Ovary (tissue), 9 donors: ENCODE measurements around the gene MON1A. TPM values are rescaled to one million over a fixed set of nuclear protein-coding genes. Genes with fewer than 3 reads are reported as not detected.
"Not testable (repeated sequence)": the region's sequence is repeated elsewhere in the genome, so short reads cannot be mapped to it uniquely, and the experiment has no call there.

Source experiments
- DNase-seq, 5 donors: peaks; one replicate each; pipeline ENCODE4 v3.0.0-alpha.2; 2019 to 2020
- H3K27ac ChIP-seq, 2 donors: fragments of 200-600 bp; one replicate each; pipeline versions ENCODE4 v1.5.1 to v1.8.0; 2019 to 2022
- H3K27me3 ChIP-seq: fragments of 200-600 bp; one replicate; pipeline ENCODE4 v1.8.0; 2022
- H3K36me3 ChIP-seq: fragments of 200-600 bp; sonication (generic); one replicate; pipeline ENCODE4 v1.5.1; 2019
- H3K4me1 ChIP-seq: one replicate; pipeline ENCODE4 v1.8.1; 2013; ENCODE audit warnings: mild to moderate bottlenecking, moderate library complexity; ENCODE audit not compliant: insufficient read depth
- H3K4me3 ChIP-seq: fragments of 200-600 bp; sonication (generic); one replicate; pipeline ENCODE4 v1.5.1; 2017
- H3K9me3 ChIP-seq, 2 donors: fragments of 200-600 bp in 1 of 2; sonication (generic) in 1 of 2; one replicate each; pipeline versions ENCODE4 v1.5.1 to v1.8.1; 2013 to 2019; ENCODE audit warnings: mild to moderate bottlenecking in 1 of 2, moderate library complexity in 1 of 2
- EP300 ChIP-seq: sonication (generic); formaldehyde crosslinking; IDR thresholded peaks from one replicate; pipeline ENCODE4 v1.6.1; 2017; ENCODE audit warnings: antibody characterized with exemption
- POLR2A ChIP-seq: fragments of 450-650 bp; IDR thresholded peaks from one replicate; pipeline ENCODE4 v1.6.1; 2017; ENCODE audit warnings: antibody characterized with exemption, mild to moderate bottlenecking, moderate library complexity
- WGBS, 3 donors: extraction: QIAGEN DNeasy Blood & Tissue Kit in 1 of 3; methylation state at CpG; one replicate each; pipeline versions ENCODE4 v1.1.5 to v1.1.7; 2013 to 2017; 5-methylcytosine and 5-hydroxymethylcytosine counted together
- intact Hi-C, 4 donors: fragments of 100-400 bp; cut with DNase I; formaldehyde crosslinking; loops; one replicate each; pipeline versions ENCODE4 v1.11.0 to v1.15.1; 2022 to 2023
- polyA plus RNA-seq, 2 donors: library from polyadenylated mRNA; stranded (reverse); fragments of 200-250 nt in 1 of 2; fragments of 350-450 nt in 1 of 2; fragmentation: Illumina TruSeq in 1 of 2; extraction: RNeasy Lipid Tissue Mini Kit (QIAGEN cat#74804) in 1 of 2; gene quantifications; one replicate each; pipeline ENCODE4 v1.2.3, GENCODE V29; 2013 to 2014
- total RNA-seq, 7 donors: library from RNA; depleted of rRNA in 2 of 7; stranded (reverse); fragments of >200 nt in 2 of 7; fragmentation: NEBNext Ultra II Directional in 3 of 7; extraction: Animal tissue kit (Norgen Biotek cat#: 25700) in 3 of 7; gene quantifications; one replicate each; pipeline versions ENCODE4 v1.1.0 to v1.2.4, GENCODE V29; 2016 to 2023
- TF ChIP-seq, protein P1 (sequence below), 3 donors: fragments of 450-650 bp in 2 of 3; fragments of 200-600 bp in 1 of 3; IDR thresholded peaks; one replicate each; pipeline versions ENCODE4 v1.5.1 to v1.8.0; 2016 to 2022; ENCODE audit warnings: antibody characterized with exemption in 3 of 3, mild to moderate bottlenecking in 1 of 3
- donor health status: DM: no; HTN: no; CAD: no; lungs with moderate emphysema.
- donor health status: DM: no; HTN: no; CAD: no.
- donor health status: Bipolar disorder and iron deficiency.
- donor health status: DM: yes; HTN: yes; CAD: no.
- donor health status: DM: no; HTN: no; CAD: no.
- donor health status: DM: yes; HTN: yes; CAD: no.

Gene MON1A
- total and polyA plus RNA-seq, 9 donors: 2.8 to 13.2 (median 7.1) TPM

DNA sequence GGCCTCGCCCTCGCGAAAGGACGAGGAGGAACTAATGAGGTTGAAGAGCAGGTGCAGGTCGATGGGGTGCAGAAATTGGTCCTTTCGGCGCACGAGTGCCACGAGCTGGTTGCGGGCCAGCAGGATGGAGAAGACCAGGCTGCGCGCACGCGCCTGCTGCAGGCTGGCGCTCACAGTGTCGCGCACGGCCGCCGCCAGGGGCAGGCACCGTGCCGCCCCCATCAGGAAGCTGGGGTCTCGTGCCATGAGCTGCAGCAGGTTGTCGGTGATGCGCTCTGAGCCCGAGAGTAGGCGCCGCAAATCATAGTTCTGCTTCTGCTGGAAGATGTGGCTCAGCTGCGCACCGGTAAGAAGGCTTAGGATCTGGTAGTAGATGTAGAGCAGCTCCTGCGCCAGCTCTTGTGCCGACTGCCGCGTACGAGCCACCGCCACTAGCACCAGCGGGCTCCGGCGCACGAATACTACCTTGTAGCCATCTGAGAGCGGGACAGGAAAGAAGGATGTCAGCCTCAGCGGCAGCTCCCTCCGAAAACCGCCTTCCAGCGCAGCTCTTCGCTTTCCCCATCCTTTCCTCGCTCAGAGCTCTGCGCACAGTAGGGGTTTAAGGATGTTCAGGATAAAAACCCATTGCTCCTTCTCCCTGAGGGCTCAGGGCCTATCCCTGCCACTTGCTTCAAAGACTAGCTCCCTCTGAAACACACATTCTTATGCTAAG, 19.0 kb downstream of the MON1A start:
- intact Hi-C loops: no loop called here
- TF ChIP-seq, protein P1, sequence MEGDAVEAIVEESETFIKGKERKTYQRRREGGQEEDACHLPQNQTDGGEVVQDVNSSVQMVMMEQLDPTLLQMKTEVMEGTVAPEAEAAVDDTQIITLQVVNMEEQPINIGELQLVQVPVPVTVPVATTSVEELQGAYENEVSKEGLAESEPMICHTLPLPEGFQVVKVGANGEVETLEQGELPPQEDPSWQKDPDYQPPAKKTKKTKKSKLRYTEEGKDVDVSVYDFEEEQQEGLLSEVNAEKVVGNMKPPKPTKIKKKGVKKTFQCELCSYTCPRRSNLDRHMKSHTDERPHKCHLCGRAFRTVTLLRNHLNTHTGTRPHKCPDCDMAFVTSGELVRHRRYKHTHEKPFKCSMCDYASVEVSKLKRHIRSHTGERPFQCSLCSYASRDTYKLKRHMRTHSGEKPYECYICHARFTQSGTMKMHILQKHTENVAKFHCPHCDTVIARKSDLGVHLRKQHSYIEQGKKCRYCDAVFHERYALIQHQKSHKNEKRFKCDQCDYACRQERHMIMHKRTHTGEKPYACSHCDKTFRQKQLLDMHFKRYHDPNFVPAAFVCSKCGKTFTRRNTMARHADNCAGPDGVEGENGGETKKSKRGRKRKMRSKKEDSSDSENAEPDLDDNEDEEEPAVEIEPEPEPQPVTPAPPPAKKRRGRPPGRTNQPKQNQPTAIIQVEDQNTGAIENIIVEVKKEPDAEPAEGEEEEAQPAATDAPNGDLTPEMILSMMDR (IDR thresholded peaks at IDR 0.05): no peak
- TF ChIP-seq EP300: no peak
- TF ChIP-seq POLR2A: no peak
- no peaks in the 10 kb centered on the region for H3K36me3 ChIP-seq
- 77 to 79% (median 79%) methylated on average over 47 to 48 of the region's 48 CpGs for WGBS, 3 donors
- no peaks in the 10 kb centered on the region for H3K4me1 ChIP-seq
- H3K27me3 ChIP-seq: no peaks in the 10 kb centered on the region
- no peak for DNase-seq
- H3K4me3 ChIP-seq: no peak overlapping the region
- H3K9me3 ChIP-seq: no peaks in the 10 kb centered on the region
- H3K27ac ChIP-seq: no peak overlapping the region

DNA sequence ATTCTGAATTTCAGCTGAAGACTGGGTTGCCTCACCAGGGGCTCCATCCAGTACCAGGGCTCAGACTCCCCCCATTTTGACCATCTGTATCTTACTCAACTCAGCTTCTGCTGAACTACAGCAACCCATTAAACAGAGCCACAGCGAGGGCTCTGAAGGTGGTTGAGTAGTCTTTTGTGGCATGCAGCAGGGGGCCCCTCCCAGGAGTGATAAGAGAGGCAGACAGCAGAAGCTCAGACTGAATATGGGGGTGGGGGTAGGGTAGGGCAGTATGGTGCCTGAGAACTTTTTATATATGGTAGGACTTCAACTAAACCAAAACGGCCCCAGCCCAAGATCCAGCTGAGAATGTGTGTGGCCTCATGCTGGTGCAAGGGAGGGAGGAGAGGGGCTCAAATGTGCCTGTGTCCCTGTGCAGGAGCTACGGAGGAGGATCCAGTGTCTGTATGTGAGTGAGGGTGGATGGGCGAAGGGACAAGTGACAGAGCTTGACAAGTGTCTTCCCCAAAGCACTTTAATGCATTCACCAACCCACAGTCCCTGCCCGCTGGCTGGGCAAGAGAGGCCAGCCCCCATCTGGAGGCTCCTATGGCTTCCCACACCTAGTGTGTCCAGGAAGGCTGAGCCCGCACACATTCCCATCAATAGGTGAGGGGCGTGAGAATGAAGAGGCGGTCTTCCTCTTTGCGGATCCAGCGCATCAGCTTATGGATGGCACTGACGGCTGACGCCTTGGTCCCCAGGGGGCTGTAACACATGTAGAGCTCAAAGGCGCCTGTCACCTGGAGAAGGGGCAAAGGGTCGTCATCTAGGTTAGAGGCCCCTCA, 21.0 kb downstream of the MON1A start:
- no peaks in the 10 kb centered on the region for H3K36me3 ChIP-seq

DNA sequence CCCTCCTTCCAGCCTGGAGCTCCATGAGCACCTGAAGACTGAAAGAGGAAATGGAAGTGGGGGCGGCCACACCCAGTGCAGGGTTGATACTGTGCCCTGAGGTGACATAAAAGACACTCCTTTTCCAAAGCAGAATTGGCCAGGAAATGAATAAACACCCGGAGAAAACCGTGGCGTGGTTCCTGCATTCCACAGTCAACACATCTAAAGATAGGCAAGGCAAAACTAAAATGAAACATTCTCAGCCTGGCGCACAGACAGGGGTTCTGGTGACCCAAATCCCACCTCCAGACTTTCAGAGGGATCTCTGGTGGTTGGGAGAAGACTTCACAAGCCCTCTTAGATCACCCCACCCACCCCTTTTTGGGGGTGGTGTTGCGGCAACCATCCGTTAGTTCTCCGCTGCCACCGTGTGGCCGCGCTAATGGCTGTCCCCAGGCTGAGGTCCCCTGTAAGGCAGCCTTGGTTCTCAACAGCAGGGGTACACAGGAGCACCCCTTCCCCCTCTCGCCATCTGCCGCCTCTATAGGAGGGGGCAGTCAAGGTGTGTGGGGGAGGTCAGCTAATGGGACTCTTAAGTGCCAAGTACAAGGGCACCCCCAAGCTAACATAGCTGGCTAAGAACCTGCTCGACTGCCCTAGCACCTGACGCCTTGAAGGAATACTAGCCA, 23.4 kb downstream of the MON1A start:
- Histone ChIP-seq H3K4me3 (no peak overlapping the region), H3K4me1 (peaks cover 3% of the 10 kb centered on the region), H3K27me3 (no peaks in the 10 kb centered on the region), H3K9me3 (no peaks in the 10 kb centered on the region), H3K27ac (peak overlapping the region; percentile 15 to 29), H3K36me3 (no peaks in the 10 kb centered on the region)
- peak; percentile 44 to 68 (median 54) for DNase-seq
- whole genome bisulfite sequencing, 3 donors: 10 to 15% (median 14%) methylated on average over 15 of the region's 15 CpGs
- intact Hi-C loops: loop anchor here in 1 of 4 donors (10.0 kb wide), 2 partner anchors 101 to 201 kb away; partner anchors contain the start of gene INKA1
- no peak for TF ChIP-seq EP300
- TF ChIP-seq, protein P1 (IDR thresholded peaks at IDR 0.05): peak in 2 of 3 donors; percentile 62 to 71

More for the DNA sequence above, 21.0 kb downstream of the MON1A start:
- TF ChIP-seq, protein P1 (IDR thresholded peaks at IDR 0.05): no peak
- TF ChIP-seq EP300: no peak
- DNase-seq: no peak
- Histone ChIP-seq H3K27me3 (no peaks in the 10 kb centered on the region), H3K4me1 (peaks cover 3% of the 10 kb centered on the region), H3K27ac (no peak overlapping the region), H3K4me3 (no peak overlapping the region), H3K9me3 (no peaks in the 10 kb centered on the region)
- 89 to 90% (median 90%) methylated on average over 14 of the region's 14 CpGs for WGBS, 3 donors
- intact Hi-C loops: loop anchor here in 1 of 4 donors (10.0 kb wide), 2 partner anchors 104 to 204 kb away; partner anchors contain the start of gene INKA1

DNA sequence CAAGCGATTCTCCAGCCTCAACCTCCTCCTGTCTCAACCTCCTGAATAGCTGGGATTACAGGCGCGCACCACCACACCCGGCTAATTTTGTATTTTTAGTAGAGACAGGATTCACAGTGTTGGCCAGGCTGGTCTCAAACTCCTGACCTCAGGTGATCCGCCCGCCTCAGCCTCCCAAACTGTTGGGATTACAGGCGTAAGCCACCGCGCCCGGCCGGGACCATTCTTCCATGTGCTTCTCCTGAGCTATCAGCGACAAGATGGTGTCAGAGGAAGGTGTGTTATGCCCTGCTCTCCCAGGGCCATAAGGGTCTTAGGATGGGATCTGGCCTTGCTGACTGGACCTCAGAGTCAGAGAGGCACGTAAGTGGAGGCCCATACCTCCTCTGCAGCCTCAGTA, 25.2 kb downstream of the MON1A start:
- intact Hi-C loops: loop anchor here in 1 of 4 donors (10.0 kb wide), 2 partner anchors 100 to 200 kb away; partner anchors contain the start of gene INKA1
- not testable (repeated sequence) for H3K4me3 ChIP-seq

More for the DNA sequence above, 25.2 kb downstream of the MON1A start:
- not testable (repeated sequence) for H3K9me3 ChIP-seq, H3K4me1 ChIP-seq, H3K36me3 ChIP-seq, H3K27ac ChIP-seq, H3K27me3 ChIP-seq, DNase-seq
- 95 to 96% (median 96%) methylated on average over 13 of the region's 13 CpGs for WGBS, 3 donors
